K562 (cell line): ENCODE results near the gene PPP1R12C. TPM values are rescaled to one million over a fixed set of nuclear protein-coding genes. Genes with fewer than 3 reads are reported as not detected.

Experiments used
- ATAC-seq: fragments of 200-7000 bp; cut with Tn5 transposase; 3 replicates; pipeline ENCODE4 v1.9.1; 2020; ENCODE audit warnings: moderate library complexity
- BruUV-seq: library from RNA; stranded (reverse); fragments of 400-500 nt; replicated peaks from 2 replicates; lab custom pipeline; 2021; lab: Mats Ljungman, UMichigan
- CTCF ChIA-PET: fragments of 300-600 bp; formaldehyde crosslinking; extraction: SDS; loops from one replicate; lab custom pipeline; 2021; ENCODE audit warnings: low intra/inter-chr PET ratio; lab: Yijun Ruan, JAX
- POLR2A ChIA-PET: fragments of 300-600, 350-650 bp; sonication (Branson Sonifier 250); formaldehyde crosslinking; extraction: SDS; loops from one replicate; lab custom pipeline; 2021; ENCODE audit warnings: antibody characterized with exemption, inconsistent platforms; lab: Yijun Ruan, JAX
- DNase-seq, 4 experiments: peaks; one replicate each; pipeline versions ENCODE4 v3.0.0 to v3.0.0-alpha.2; 2011 to 2018; ENCODE audit warnings: low spot score in 3 of 4, mixed read lengths in 3 of 4; ENCODE audit errors: extremely low read depth in 1 of 4
- FAIRE-seq: peaks from 2 replicates; lab custom pipeline; 2011; peaks lifted over from hg19 to GRCh38; lab: Jason Lieb, UNC
- H2AFZ ChIP-seq: 2 replicates; pipeline ENCODE4 v1.6.0; 2011; ENCODE audit warnings: low read depth, low read length, control low read depth, inconsistent platforms
- H3K27ac ChIP-seq: fragments of 200-600 bp; 3 replicates; pipeline ENCODE4 v1.8.0; 2011; ENCODE audit warnings: low read depth, mild to moderate bottlenecking, control low read depth, inconsistent platforms, low read length, moderate library complexity, mixed read lengths; ENCODE audit errors: extremely low read depth
- H3K27me3 ChIP-seq, 2 experiments: fragments of 300-600 bp in 1 of 2; 2 replicates in 1 of 2; 3 replicates in 1 of 2; pipeline versions ENCODE4 v1.6.0 to v1.8.0; 2011; ENCODE audit warnings: inconsistent platforms in 2 of 2, low read length in 2 of 2, mild to moderate bottlenecking in 1 of 2, mixed read lengths in 1 of 2, moderate library complexity in 1 of 2; ENCODE audit not compliant: control insufficient read depth in 2 of 2, insufficient read depth in 2 of 2
- H3K36me3 ChIP-seq: fragments of 300-600 bp; 3 replicates; pipeline ENCODE4 v1.8.0; 2011; ENCODE audit warnings: mild to moderate bottlenecking, low read length, inconsistent platforms; ENCODE audit not compliant: control insufficient read depth, insufficient read depth
- H3K4me1 ChIP-seq, 2 experiments: fragments of 200-600 bp in 1 of 2; replicated peaks in 1 of 2; 2 replicates in 1 of 2; 3 replicates in 1 of 2; pipeline versions ENCODE4 v1.5.1 to v1.8.0; 2011; ENCODE audit warnings: inconsistent platforms in 2 of 2, low read length in 2 of 2, mild to moderate bottlenecking in 1 of 2, mixed read lengths in 1 of 2, moderate library complexity in 1 of 2; ENCODE audit not compliant: control insufficient read depth in 2 of 2, insufficient read depth in 2 of 2
- H3K4me2 ChIP-seq: 2 replicates; pipeline ENCODE4 v1.6.1; 2011; ENCODE audit warnings: low read length, control low read depth, inconsistent platforms, mixed read lengths; ENCODE audit not compliant: insufficient read depth
- H3K4me3 ChIP-seq: fragments of 200-600 bp; sonication (generic), shearing (Covaris generic); 2 replicates; pipeline ENCODE4 v1.5.1; 2016; ENCODE audit warnings: control low read depth, inconsistent platforms
- H3K79me2 ChIP-seq: fragments of 200-600 bp; 3 replicates; pipeline ENCODE4 v1.8.0; 2011; ENCODE audit warnings: low read length, inconsistent platforms; ENCODE audit not compliant: control insufficient read depth, insufficient read depth
- H3K9ac ChIP-seq, 2 experiments: 2 replicates each; pipeline versions ENCODE4 v1.6.0 to v1.6.1; 2011; ENCODE audit warnings: low read depth in 2 of 2, low read length in 2 of 2, control low read depth in 1 of 2, inconsistent platforms in 1 of 2, mild to moderate bottlenecking in 1 of 2, mixed read lengths in 1 of 2; ENCODE audit not compliant: insufficient read depth in 1 of 2
- H3K9me1 ChIP-seq: one replicate; pipeline ENCODE4 v1.6.0; 2011; ENCODE audit warnings: inconsistent platforms, mild to moderate bottlenecking, low read length, moderate library complexity; ENCODE audit not compliant: control insufficient read depth, insufficient read depth
- H3K9me3 ChIP-seq: replicated peaks from 2 replicates; pipeline ENCODE4 v1.5.1; 2011; ENCODE audit warnings: low read depth, low read length, inconsistent platforms; ENCODE audit not compliant: control insufficient read depth, insufficient read depth
- H4K20me1 ChIP-seq: replicated peaks from 2 replicates; pipeline ENCODE4 v1.6.1; 2011; ENCODE audit warnings: low read length, inconsistent platforms, mixed read lengths; ENCODE audit not compliant: control insufficient read depth, insufficient read depth
- CREB3 ChIP-seq: fragments of 450-650 bp; conservative IDR thresholded peaks from 2 replicates; pipeline ENCODE4 v1.6.1; 2016; ENCODE audit warnings: missing genetic modification characterization, low read depth, mild to moderate bottlenecking, missing compliant biosample characterization, moderate library complexity
- HDAC2 ChIP-seq: fragments of 450-650 bp; IDR thresholded peaks from 2 replicates; pipeline ENCODE4 v1.6.1; 2016; ENCODE audit warnings: mild to moderate bottlenecking
- POLR2G ChIP-seq: fragments of 200-400 bp; formaldehyde crosslinking; IDR thresholded peaks from 2 replicates; pipeline ENCODE4 v1.6.1; 2017; ENCODE audit warnings: low read depth, mild to moderate bottlenecking, antibody characterized with exemption, low read length, moderate library complexity
- TFE3 ChIP-seq: fragments of 450-650 bp; formaldehyde crosslinking; IDR thresholded peaks from 2 replicates; pipeline ENCODE4 v1.4.0; 2020; ENCODE audit warnings: mild to moderate bottlenecking, mixed read lengths
- WGBS: fragments of 100-300 bp; shearing (Covaris generic); methylation state at CpG from one replicate; pipeline ENCODE4 v1.1.6; 2016; ENCODE audit warnings: low coverage, mixed read lengths; ENCODE audit not compliant: insufficient coverage; ENCODE audit errors: missing lambda C conversion rate; 5-methylcytosine and 5-hydroxymethylcytosine counted together
- in situ Hi-C: fragments of 300-500 bp; cut with MboI; formaldehyde crosslinking; loops from 4 replicates; pipeline ENCODE4 v1.15.0; 2018; ENCODE audit warnings: inconsistent platforms, mixed read lengths
- intact Hi-C: fragments of 100-400 bp; cut with micrococcal nuclease; formaldehyde crosslinking; loops from 2 replicates; pipeline ENCODE4 v1.14.2; 2022
- polyA plus RNA-seq, 8 experiments: library from polyadenylated mRNA; depleted of rRNA in 4 of 8; stranded (reverse) in 5 of 8; unstranded in 3 of 8; fragments of >200 nt; fragmentation: Nextera tagmentation in 2 of 8; fragmentation: Illumina TruSeq in 1 of 8; extraction: Ambion mirVana in 2 of 8; extraction: Trizol in 1 of 8; gene quantifications; 2 replicates each; pipeline versions ENCODE4 v1.2.1 to v1.2.3, GENCODE V29; 2011 to 2014; ENCODE audit warnings: inconsistent platforms in 1 of 8, missing spikeins in 1 of 8
- total RNA-seq, 7 experiments: library from RNA; depleted of rRNA in 6 of 7; stranded (reverse); fragments of >200 nt in 6 of 7; fragmentation: Illumina TruSeq in 2 of 7; extraction: Trizol in 2 of 7; gene quantifications; 2 replicates each; pipeline versions ENCODE4 v1.2.1 to v1.2.3, GENCODE V29; 2011 to 2021; ENCODE audit warnings: low replicate concordance in 1 of 7

The PPP1R12C gene
- total and polyA plus RNA-seq, 9 of the 15 experiments (the other 6 are each of a cell fraction or from before 2014, with no cell fraction given): 1.8 to 136 (median 33.7) TPM

GRCh38 chr19:55103190-55103589 is 14.2 kb downstream of the PPP1R12C start:
- Histone ChIP-seq H3K4me2 (no peak overlapping the region), H3K9me3 (no peaks in the 10 kb centered on the region), H2AFZ (no peak overlapping the region)
- BruUV-seq: no TSS peak
- no peak for DNase-seq
- CTCF ChIA-PET: no interaction called here
- TF ChIP-seq POLR2G: 0 out of 2 replicates have a peak, but pooled peaks have one; percentile 23
- TF ChIP-seq HDAC2: no peak
- TF ChIP-seq, all 486 proteins: peak for 1
- WGBS: 92% methylated on average over 7 of the region's 9 CpGs
- FAIRE-seq (peak; percentile 15), ATAC-seq (no peak)
- Histone ChIP-seq H3K9ac (0 out of 4 replicates have a peak overlapping the region, but pooled peaks of 1 of the 2 experiments have one; percentile 35), H4K20me1 (0 out of 2 replicates have a peak, but pooled peaks cover 4% of the 10 kb centered on the region), H3K4me1 (peaks cover 2 to 30% of the 10 kb centered on the region in 2 experiments; a peak in 3 of 5 replicates), H3K79me2 (peaks cover 15% of the 10 kb centered on the region), H3K9me1 (peaks cover 3% of the 10 kb centered on the region), H3K27ac (no peak overlapping the region), H3K4me3 (no peak overlapping the region), H3K36me3 (peaks cover 65% of the 10 kb centered on the region), H3K27me3 (no peaks in the 10 kb centered on the region)
- POLR2A ChIA-PET: no interaction called here
- intact Hi-C loops (no loop called here), in situ Hi-C loops (no loop called here)

GRCh38 chr19:55101261-55101660 is 16.2 kb downstream of the PPP1R12C start:
- FAIRE-seq (no peak), ATAC-seq (no peak), DNase-seq (no peak)
- no peak overlapping the region for H3K4me3 ChIP-seq
- TF ChIP-seq CREB3 (tag) (no peak), TFE3 (CRISPR knock-in tag) (peak; percentile 13; the same call in 1 of the 2 replicates)
- H3K4me2 ChIP-seq: no peak overlapping the region
- H3K9me1 ChIP-seq: peaks cover 3% of the 10 kb centered on the region
- no peaks in the 10 kb centered on the region for H3K9me3 ChIP-seq
- H3K4me1 ChIP-seq: peaks cover 2 to 33% of the 10 kb centered on the region in 2 experiments; a peak in 3 of 5 replicates
- H3K79me2 ChIP-seq: peaks cover 8% of the 10 kb centered on the region
- H3K27ac ChIP-seq: no peak overlapping the region
- no peak overlapping the region for H2AFZ ChIP-seq
- 76% methylated on average over 7 of the region's 10 CpGs for WGBS
- POLR2A ChIA-PET: no interaction called here
- no TSS peak for BruUV-seq
- H4K20me1 ChIP-seq: 0 out of 2 replicates have a peak, but pooled peaks cover 3% of the 10 kb centered on the region
- in situ Hi-C loops (no loop called here), intact Hi-C loops (no loop called here)
- peaks cover 59% of the 10 kb centered on the region for H3K36me3 ChIP-seq
- no peak overlapping the region; a peak in 1 of 4 replicates for H3K9ac ChIP-seq
- CTCF ChIA-PET: no interaction called here
- H3K27me3 ChIP-seq: no peaks in the 10 kb centered on the region
